ENCODE measurements around the gene PCBP3. TPM values are rescaled to one million over a fixed set of nuclear protein-coding genes. Genes with fewer than 3 reads are reported as not detected.

The PCBP3 gene
- total RNA-seq, 1 experiment from 2014 or later: 24.1 TPM

GRCh38 chr21:45898781-45899180, 255.3 kb downstream of the PCBP3 start:
- DNase-seq (ENCODE audit: extremely low read depth, low read depth): no peak

DNA sequence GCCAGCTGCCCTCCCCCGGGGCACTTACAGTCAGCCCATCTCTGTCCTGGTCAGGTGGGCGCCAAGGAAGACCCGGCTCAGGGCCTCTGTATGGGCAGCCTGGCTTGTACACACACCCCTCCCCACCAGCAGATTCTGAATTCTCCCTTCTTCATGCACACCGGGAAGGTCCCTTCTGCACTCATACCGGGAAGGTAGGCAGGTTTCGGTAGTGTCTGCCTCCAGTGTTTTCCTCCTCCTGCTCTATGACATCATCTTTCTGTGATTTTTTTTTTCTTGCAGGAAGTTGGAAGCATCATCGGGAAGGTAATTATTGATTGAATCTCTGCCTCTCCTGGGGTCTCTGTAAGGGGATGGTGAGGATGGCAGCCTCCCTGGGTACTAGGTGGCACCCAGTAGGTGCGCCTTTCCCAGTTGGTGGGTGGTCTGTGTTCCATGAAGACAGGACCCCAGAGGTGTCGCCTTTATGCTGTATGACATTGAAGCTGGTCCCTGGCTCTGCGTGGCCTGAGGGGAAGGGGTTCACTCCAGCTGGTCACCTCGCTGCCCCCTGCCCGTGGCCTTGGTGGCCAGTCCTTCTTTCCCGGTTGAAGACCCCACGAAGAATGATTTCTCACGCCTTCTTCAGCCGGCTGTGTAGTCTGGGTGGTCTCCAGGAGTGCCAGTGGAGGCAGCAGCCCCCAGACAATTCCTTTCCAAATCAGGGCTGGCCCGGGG, 255.9 kb downstream of the PCBP3 start:
- no peak for DNase-seq (ENCODE audit: extremely low read depth, low read depth)

- DNase-seq (ENCODE audit: extremely low read depth, low read depth): no peak
Observed at GRCh38 chr21:45900034-45900868, 256.7 kb downstream of the PCBP3 start.

DNA sequence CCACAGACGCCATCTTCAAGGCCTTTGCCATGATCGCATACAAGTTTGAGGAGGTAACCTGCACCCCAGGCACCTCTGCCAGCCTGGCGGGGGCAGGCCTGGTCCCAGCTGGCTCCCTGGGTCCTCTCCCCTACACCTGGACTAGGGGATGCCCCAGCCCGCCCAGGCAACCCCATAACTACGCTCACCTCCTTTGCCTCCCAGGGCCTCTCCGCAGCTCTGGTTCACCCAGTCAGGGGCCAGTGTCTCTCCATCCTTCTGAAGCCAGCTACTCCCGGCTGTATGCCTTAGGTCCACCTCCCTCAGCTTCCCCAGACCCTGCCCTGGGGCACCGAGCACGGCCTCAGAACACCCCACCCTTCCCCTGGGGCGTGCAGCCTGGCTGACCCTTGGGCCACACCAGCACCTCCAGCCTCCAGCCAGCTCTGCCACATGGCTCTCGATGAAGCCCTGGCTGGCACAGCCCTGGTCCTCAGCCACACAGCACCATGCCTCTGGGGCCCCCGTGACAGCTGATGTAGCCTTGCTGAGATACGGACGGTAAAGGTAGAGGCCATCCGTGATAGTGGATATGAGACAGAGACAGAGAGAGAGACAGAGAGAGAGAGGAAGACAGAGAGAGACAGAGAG, 257.7 kb downstream of the PCBP3 start:
- no peak for DNase-seq (ENCODE audit: extremely low read depth, low read depth)

DNA sequence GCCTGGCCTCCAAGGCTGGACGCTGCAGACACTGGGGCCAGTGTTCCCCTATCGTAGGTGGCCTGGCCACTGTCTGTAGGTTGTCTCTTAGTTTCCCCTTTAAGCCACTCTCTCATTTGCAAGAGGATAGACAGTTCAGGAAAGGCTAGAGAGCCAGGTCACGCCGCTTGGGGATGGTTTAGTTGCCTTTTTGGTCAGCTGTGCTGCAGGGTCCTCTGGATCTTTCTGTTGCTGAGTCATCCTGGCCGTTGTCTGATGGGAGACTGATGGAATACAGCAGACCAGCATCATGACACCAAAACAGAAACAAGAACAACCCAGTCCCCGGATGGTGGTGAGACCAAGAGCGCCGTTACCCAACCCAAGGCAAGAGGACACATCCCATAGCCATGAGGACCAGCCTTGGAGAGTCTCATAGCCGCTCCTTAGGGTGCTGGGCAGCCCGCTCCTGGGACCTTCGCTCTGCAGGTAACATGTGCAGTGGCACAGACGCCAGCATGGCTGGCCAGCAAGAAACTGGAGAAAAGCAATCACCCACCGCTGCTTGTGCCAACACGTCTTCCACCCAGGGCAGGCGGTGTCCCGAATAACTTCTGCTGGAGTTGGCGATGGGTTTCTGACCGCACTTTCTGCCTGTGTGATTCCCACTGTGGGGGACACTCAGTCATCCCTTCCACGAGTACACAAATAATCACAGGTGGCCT, 258.9 kb downstream of the PCBP3 start:
- no peak for DNase-seq (ENCODE audit: extremely low read depth, low read depth)

DNA sequence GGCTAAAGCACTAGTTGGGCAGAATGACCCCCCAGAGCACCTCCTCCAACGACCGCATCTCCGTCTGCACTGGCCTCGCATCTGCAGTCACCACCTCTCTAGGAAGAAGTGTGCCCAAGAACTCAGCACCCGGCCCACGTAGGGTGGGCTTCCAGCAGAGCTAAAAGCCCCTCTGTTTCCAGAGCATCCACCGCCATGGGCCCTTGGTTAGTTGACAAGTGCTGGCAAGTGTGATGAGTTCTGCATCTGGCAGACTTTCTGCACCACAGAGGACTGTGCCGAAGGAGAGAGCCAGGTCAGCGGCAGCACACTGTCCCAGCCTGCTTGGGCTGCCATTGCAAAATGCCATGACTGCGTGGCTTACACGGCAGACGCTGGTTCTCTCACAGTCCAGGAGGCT, 261.7 kb downstream of the PCBP3 start:
- DNase-seq (ENCODE audit: extremely low read depth, low read depth): no peak

- DNase-seq (ENCODE audit: extremely low read depth, low read depth): no peak
Observed at GRCh38 chr21:45906196-45906805, 262.8 kb downstream of the PCBP3 start.

- DNase-seq (ENCODE audit: extremely low read depth, low read depth): no peak
Observed at GRCh38 chr21:45906859-45907258, 263.3 kb downstream of the PCBP3 start.

- DNase-seq (ENCODE audit: extremely low read depth, low read depth): no peak
Observed at GRCh38 chr21:45908536-45909237, 265.2 kb downstream of the PCBP3 start.

- DNase-seq (ENCODE audit: extremely low read depth, low read depth): no peak
Observed at GRCh38 chr21:45909238-45909988, 265.9 kb downstream of the PCBP3 start.

DNA sequence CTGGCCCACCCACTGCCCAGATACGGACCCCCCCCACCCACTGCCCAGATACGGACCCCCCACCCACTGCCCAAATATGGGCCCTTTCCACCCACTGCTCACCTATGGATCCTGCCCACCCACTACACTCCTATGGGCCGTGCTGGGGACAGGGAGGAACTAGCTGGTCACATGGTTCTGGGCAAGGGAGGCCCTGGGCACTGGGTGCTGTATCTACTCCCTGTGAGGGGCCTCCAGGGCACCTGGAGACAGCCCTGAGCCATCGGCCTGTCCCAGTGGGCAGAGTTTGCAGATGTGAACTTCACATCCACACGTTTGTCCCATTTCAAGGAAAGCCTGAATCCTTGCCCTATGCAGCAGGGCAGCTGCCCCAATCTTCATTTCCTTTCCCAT, 266.6 kb downstream of the PCBP3 start:
- DNase-seq (ENCODE audit: extremely low read depth, low read depth): no peak

GRCh38 chr21:45910548-45911221, 267.2 kb downstream of the PCBP3 start:
- DNase-seq (ENCODE audit: extremely low read depth, low read depth): no peak

DNA sequence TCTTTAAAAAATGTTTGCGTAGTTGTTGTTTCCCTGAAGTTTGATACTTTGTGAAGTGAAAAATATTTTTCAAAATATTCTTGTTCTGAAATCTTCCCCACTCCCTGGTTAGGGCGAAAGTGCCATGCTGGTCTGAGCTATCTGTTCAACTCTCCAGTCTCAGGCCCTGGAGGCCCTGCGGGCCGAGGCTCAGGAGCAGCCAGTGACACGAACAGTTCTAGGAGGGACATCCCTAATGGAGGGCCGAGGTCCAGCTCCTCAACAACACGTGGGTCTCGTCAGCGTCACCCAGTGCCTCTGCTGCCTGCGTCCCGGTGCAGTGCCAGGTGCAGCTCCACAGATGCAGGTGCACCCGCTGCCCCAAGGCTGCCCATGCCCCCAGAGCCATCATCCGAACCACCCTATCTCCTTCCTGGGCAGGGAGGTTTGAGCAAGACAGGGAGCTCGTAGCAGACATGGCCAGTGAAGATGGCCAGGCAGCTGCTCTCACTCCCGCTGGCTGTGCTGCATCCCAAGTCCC, 268.3 kb downstream of the PCBP3 start:
- no peak for DNase-seq (ENCODE audit: extremely low read depth, low read depth)

GRCh38 chr21:45912611-45913417, 269.3 kb downstream of the PCBP3 start:
- no peak for DNase-seq (ENCODE audit: extremely low read depth, low read depth)

- DNase-seq (ENCODE audit: extremely low read depth, low read depth): no peak
Observed at GRCh38 chr21:45913418-45913765, 269.9 kb downstream of the PCBP3 start.

- no peak for DNase-seq (ENCODE audit: extremely low read depth, low read depth)
Observed at GRCh38 chr21:45913886-45914285, 270.4 kb downstream of the PCBP3 start.

DNA sequence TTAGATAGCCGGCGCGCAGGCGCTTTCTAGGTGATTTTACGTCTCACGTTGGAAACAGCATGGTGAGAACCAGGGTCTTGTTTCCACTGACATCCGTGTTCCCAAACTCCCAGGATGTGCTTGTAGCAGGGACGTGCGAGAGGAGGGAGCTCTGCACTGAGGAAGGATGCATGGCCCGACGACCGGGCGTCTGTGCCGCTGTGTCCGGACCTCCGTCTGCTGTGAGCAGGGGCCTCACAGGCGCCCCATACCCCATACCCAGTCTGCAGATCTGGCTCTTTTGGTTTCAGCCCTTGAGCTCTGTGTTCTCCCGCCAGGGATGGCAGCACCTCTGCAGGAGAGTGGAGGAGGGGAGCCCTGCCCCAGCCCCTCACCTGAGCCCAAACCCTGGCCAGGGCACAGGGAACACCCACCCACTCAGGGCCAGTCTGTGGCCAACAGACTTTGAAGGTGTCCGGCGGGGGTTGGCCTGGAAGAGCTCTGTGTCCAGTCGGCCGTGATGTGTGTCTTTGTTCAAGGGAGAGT, 270.9 kb downstream of the PCBP3 start:
- DNase-seq (ENCODE audit: extremely low read depth, low read depth): no peak

Measured in NCI-H460 (cell line).